COLO668 (cell line): ENCODE measurements around the gene CYTH1.

Experiments used
- DNase-seq: peaks from one replicate; lab custom pipeline; 2025; ENCODE audit not compliant: unreplicated experiment; lab: John Stamatoyannopoulos, UW

CYTH1 gene, protein sequence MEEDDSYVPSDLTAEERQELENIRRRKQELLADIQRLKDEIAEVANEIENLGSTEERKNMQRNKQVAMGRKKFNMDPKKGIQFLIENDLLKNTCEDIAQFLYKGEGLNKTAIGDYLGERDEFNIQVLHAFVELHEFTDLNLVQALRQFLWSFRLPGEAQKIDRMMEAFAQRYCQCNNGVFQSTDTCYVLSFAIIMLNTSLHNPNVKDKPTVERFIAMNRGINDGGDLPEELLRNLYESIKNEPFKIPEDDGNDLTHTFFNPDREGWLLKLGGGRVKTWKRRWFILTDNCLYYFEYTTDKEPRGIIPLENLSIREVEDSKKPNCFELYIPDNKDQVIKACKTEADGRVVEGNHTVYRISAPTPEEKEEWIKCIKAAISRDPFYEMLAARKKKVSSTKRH

DNA sequence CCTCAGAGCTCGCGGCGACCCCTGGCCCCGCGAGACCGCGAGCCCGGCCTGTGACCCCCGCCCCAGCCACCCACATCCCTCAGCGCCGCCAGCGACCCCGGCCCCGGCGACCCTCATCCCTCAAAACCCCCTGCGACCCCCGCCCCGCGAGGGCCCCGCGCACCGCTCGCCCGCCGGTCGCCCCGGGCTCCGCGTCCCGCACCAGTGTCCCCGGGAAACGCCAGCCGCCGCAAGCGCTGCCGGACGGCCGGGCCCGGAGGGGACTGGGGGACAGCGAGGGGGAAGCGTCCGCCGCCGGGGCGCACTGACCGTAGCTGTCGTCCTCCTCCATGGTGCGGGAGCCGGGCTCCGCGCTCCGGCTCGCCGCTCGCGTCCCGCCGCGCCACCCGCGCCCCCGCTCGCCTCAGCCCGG is at the start of gene CYTH1:
CYTH1 (minus strand) TSS at position 381 of the 412 bp plus-strand sequence; CDS start at position 331, 50 bp downstream.
- DNase-seq, result no peak

DNA sequence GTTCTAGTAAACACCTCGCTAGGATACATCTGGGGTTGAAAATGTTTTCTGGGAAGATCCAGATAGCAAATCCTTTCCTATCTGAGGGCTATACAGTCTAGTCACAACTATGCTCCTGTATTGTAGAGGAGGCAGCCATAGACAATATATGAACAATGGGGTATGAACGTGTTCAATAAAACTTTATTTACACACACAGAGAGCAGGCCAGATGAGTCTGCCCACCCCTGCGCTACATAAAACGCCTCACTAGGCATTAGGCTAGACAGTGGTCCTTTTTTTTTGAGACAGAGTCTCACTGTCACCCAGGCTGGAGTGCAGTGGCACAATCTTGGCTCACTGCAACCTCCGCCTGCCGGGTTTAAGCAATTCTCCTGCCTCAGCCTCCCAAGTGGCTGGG is 47.4 kb upstream of the CYTH1 start:
- no peak for DNase-seq

DNA sequence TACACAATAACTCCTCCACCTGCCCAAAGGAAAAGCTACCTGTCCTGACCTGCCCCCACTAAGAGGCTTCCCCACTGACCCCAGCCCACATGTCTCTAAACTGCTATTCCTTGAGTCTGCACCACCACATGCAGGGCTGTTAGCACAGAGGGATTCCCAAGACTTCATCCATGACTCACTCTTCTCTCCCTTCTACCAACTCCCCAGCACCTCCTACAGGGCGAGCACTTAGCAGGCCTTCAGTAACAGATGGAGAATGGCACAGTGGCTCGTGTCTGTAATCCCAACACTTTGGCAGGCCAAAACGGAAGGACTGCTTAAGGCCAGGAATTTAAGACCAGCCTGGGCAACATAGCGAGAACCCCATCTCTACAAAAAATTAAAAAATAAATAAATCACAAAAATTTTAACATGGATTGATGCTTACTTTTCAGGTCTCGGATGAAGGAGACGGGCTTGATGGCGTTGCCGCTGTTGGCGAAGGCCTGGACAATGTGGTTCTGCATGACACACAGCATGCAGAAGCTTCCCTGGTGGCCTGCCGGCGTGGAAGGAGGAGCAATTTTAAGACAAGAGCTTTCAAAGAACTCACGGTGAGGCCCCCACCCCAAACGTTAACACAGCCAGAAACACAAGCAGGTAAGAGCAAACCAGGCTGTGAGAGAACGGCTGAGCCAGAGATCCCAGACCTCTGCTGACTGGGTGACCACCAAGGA is 46.6 kb upstream of the CYTH1 start:
- no peak for DNase-seq

DNA sequence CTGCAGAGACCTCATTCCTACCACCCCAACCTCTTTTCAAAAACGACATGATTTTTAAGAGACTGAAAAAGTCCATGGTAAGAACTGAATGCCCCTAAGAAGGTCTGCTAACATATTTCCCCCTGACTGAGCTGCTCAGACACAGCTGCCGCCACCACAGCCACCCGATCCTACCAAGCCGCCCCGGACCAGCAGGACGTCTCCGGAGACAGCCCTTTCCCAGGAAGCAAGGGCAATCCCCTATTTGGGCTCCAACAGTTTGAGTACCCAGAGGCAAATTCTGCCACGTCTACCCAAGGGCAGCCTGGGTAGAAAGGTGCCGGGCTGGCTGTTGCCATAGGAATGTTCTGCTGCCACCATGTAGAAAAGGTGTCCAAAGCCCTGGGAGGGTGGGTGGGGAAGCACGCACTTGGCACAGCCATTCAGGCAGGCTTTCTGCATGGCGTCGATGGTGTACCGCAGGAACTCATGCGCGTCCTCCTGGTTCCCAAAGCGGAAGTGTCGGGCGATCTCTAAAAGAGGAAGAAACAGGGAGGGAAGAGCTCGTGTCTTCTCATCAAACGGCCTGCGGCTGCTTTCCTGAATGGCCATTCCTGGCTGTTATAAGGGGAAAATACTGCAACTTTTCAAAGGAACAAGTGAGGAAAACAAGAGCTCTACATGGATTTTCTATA is 44.9 kb upstream of the CYTH1 start:
- DNase-seq, result no peak

DNA sequence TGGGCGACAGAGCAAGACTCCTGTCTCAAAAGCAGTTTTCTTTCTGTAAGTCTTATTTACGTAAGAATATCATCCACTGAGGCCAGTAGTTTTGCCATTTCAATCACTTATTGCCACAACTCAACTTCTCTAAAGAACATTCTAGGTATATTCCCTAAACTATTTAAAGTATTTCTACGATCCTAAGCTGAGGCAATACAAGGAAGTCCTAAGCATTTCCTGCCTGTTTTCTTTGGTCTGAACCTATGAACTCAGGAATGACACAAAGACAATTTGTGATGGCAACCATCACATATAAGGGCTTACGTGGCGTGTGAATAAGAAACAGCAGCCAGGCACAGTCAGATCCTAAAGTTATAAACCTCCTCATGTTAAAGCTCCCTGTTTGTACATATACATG is 44.3 kb upstream of the CYTH1 start:
- DNase-seq, result no peak

DNA sequence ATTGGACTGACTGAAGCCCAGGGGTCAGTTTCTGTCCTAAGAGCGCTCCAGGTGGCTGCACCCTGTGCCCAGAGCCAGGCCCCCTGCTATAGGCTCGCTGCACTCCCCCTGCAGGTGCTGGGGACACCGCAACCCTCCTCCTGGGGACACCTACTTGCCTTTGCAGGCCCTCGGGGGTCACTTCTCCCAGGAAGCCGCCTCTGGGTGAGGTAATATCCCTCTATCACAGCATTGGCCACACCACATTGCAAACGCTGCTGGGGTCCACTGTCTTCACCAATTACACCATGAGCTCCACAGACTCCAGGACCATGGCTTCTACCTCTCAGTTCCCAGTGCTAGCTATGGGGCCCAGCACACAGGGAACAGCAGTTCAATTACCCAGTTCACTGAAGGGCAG is 43.6 kb upstream of the CYTH1 start:
- DNase-seq, result no peak

DNA sequence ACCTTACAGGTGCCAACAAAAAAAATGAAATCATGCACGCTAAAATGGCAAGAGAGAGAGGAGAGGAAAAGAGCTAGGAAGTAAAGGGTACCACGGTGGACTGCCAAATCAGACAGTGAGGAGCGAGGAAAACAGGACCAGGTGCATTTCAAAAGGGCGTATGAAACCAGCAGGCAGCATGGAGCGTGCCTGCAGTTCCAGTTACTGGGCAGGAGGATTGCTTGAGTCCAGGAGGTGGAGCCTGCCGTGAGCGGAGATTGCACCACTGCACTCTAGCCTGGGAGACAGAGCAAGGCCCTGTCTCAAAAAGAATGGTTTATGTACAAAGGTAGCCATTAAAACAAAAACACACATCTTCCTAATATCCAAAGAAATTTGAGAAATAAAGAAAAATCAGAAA is 42.2 kb upstream of the CYTH1 start:
- DNase-seq, result no peak

DNA sequence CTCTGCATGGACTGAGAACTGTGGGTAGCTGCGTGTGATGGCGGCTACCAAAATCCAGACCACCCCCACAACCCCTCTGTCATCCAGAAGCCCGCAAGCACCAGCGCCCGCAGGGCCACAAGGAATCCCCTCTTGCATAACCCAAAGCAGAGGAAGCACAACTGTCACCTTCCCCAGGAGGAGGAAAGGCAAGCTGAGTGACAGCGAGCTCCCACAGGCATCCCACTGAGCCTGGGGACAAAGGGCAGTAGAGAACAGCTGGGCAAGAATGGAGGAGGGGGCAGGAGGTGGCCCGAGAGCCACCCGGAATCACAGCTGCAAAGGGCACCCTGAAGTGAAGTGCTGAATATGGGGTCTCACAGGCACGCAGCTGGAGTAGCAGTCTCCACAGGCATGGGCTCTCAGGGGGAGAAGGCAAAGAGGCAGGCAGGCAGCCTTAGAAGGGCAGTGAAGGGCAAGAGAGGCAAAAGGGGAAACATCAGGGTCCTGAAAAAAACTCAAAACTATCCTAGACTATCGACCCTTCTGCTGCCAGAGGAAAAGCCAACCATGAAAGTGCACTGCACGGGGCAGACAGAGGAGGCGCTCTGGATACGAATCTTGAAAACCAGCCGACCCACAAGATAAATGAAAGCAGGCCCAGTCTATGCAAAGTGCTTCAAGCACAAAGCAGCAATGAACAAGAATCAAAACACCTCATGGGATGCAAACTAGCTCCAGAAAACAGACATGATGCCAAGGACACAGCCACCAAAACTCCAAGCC is 41.4 kb upstream of the CYTH1 start:
- no peak for DNase-seq

DNA sequence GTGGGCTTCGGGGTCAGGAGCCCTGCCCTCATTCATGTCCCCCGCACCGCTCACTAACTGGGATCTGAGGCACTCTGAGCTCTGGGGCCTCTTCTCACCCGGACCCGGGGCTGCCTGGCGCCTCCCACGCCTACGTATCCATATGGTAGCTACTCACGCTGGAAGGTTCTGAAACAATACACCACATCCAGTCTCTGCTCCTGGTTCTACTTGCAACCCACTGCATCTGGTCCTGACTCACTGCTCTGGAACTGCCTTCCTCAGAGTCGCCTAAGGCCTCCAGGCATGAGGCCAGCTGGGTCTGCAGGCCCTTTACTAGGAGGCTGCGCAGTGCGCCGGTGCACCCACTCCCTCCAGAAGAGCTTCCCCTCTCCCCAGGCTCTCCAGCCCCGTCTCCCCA is 40.5 kb upstream of the CYTH1 start:
- no peak for DNase-seq

DNA sequence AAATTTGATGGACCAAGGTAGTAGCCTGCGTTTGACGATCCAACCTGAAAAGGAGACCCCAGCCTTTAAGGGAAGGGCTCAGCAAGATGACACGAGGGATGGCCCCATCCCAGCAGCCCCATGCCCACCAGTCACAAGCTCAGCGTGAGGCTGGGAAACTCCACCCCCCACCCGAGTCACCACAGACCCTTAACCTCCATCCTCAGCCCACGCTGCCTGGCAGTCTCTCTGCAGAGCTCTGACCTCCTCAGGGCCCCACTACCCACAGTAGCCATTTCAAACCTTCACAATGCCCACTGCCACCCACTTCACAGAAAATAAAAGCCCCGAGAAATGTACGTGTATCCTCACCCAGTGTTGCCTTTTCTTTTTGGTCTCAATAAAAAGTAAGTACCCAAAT is 39.9 kb upstream of the CYTH1 start:
- no peak for DNase-seq

DNA sequence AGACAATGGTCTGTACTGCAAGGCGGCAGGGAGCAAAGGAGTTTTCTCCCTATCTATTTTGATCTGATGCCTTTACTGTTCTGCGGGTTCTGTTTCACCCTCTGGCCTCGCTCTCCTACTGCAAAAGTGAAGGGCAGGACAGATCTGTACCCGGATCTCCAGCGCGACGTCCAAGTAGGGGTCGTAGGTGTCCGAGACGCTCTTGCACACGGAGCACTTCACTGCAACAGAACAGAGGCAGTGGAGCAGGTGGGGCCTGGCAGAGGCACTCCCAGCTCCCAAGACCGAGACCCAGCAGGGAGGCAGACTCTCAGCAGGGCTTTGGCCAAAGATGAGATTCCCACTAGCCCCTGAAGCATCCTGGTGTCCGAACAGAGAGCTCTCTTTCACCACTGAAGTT is 38.8 kb upstream of the CYTH1 start:
- no peak for DNase-seq

DNA sequence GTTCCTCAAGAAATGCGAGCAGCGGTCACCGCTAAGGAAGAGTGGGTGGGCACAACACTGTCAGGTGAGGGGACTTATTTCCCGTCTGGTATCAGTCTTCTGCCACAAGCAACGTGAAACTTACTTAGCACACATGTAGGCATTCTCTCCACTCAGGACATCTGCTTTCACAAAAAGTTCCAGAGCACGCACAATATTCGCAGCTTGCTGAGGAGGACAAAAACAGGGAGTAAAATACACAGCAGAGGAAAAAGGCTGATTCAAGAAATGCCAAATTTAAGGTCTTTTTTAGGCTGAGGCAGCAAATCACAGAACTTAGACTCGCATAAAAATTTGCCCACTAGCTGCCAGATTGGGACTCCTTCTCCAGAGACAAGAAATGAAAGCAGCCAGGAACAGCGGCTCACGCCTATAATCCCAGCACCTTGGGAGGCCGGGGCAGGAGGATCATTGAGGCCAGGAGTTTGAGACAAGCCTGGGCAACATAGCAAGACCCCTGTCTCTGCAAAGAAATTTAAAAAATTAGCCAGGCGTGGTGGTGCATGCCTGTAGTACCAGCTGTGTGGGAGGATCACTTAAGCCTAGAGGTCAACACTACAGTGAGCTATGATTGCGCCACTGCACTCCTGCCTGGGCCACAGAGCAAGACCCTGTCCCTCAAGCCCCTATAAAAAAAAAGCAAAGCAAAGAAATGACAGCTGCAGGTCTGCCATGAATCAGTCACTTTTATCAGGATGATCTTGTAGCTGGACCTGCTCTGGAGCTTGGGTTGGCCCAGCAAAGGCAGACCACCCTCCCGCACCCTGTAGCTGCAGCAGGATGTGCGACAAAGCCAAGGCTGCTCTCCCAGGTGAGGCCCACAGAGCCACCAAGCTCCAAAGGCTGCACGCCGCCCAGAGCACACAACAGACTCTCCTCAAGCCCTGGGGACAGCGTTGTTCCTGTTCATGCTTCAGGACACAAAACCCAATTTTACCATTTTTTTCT is 38.0 kb upstream of the CYTH1 start:
- no peak for DNase-seq

DNA sequence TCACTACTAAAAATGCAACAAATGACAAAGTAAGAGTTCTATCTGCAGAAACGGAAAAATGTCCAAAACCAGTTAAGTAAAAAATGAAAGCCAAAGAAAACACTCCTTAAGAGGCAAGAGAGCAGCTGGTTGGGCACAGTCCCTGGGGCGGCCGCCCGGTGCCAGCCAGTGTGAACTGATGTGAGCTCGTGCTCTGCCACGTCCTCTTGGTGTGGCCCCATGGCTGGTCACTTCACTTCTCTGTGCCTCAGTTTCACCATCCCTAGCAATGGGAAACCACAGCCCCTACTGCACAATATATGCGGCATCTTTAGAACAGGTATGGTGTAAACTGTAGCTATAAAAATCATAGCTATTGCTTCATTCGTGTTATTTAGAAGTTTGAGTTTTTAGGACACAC is 37.3 kb upstream of the CYTH1 start:
- no peak for DNase-seq

DNA sequence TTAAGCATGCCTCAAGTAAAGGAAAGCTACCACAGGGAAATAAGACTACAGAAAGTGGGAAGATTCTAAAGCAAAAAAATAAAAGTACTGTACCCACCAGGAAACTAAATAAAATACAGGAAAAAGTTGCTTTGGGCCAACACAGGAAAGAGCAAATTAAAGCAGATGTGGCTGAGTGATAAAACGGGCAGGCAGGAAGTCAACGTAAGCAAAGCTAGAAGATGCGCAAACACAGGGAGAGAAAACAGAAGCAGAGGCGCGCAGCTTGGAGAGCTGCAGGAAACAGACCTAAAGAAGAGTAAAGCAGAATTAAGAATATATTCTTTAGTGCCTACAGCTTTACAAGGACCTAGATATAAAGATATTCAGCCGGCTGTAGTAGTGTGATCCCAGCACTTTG is 36.9 kb upstream of the CYTH1 start:
- no peak for DNase-seq

DNA sequence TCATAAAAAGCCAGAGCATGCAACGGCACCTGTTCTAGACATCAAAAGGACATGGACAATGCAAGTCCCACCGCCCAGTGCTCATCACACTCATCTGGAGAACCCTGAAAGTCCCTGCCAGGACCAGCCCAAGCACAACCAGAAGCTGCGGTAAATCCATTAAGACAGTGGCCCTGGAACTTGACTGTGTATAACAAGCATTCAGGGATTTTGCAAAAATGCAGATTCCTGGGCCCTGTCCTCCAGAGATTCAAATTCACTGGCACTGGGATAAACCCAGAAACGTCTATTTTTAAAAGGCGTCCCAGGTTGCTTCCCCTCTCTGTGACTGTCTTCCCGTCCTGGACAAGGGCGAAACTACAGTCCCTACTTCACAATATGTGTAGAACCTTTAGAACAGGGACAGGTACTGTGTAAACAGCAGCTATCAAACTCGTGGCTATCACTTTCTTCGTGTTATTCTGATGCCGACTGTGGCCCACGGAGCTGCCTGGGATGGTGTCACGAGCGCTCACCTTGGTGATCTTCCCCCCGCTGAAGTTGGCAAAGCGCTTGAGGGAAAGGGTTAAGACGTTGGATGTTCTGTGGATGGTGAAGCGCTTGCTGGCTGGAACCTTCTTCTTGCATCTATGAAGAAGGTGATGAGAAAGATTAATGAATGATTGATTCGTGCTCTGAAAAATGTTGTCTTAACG is 36.2 kb upstream of the CYTH1 start:
- DNase-seq, result no peak

DNA sequence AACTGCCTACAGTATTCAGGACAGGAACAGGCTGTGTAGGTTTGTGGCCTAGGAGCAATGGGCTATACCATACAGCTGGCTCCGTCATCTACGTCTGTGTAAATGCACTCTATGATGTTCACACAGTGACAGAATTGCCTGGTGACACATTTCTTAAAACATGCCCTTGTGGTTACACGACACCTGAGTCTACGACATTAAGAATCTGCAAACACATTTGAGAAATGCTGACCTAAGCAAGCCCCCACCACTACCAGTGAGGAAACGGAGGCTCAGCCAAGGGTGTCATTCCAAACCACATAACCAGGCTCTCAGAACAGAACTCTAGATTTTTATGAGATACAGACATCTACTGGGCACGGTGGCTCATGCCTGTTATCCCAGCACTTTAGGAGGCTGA is 35.0 kb upstream of the CYTH1 start:
- DNase-seq, result no peak

DNA sequence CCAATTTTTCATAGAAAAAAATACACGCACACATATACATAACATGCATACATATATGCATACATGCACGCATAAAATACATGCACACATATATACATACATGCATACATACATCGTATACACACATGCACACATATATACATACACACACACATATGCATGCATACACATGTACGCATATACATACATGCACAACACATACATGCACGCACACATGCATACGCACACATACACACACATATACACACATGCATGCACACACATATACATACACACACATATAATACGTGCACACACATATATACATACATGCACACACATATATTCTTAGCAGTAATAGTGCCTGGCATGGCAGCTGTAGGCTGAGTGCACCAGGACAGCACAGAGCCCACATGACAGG is 33.6 kb upstream of the CYTH1 start:
- no peak for DNase-seq

DNA sequence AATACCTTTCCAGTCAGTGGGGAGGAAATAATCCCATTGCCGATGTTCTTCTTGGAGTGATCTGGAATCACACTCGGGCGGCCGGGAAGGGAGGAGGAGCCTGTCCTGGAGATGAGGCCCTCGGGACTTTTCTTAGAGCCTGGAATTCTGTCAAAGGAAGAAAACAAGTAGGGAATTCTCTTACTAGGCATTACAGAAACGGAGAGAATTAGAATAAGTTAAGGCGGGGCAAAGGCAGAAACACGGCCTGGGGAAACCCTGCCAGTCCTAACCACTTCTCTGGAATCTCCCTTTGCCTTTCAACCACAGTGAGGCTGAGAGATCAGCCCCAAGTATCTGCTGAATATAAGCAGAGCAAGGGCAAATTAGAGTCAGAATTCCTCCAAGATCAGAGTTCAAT is 30.8 kb upstream of the CYTH1 start:
- no peak for DNase-seq

DNA sequence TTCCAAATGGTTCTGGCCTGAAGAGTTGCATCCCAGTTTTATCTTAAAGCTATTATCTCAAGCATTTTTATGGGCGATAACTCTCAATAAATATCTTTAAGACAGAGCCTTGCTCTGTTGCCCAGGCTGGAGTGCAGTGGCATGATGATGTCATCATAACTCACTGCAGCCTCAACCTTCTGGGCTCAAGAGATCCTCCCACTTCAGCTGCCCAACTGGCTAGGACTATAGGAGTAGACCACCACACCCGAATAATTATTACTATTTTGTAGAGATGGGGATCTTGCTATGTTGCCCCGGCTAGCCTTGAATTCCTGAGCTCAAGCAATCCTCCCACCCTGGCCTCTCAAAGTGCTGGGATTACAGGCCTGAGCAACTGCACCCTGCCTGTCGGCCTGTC is 26.1 kb upstream of the CYTH1 start:
- DNase-seq, result no peak

DNA sequence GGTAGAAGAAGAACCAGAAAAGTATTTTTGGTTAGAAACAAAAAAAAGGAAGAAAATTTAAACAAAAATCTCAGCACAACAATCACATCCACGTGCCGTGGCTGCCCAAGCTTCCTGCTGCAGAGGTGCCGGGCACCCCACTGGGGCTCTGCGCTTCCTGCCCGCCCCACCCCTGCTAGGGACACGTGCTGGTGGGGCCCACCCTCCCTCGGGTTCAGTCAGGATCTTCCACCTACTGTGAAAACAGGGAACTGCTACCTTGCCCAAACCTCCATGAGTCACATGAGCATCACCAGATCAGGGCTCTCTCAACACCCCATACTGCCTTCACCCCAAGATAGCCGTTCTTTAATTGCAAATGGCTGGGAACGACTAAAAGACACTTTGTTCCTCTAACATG is 24.4 kb upstream of the CYTH1 start:
- DNase-seq, result no peak
